Stimulated activated naive CD8-positive, alpha-beta T cell treated with anti-CD3 and anti-CD28 coated beads, Interleukin-15, Interleukin-2, amounts not matched to agents 100 U/mL and 50 U/mL, for 24 hours (primary cell): Measurements from ENCODE around the gene RTN4R.

ENCODE experiments used
- ATAC-seq: fragments of 150-1000 bp; cut with Tn5 transposase; one replicate; pipeline ENCODE4 v1.10.0; 2021
- DNase-seq: peaks from one replicate; pipeline ENCODE4 v3.0.0; 2021

Gene RTN4R

GRCh38 chr22:20241579-20242392 lies 26.3 kb downstream of the RTN4R start:
- DNase-seq (peak; percentile 14), ATAC-seq (no peak)

GRCh38 chr22:20240900-20241299 lies 27.2 kb downstream of the RTN4R start:
- ATAC-seq (no peak), DNase-seq (no peak)

GRCh38 chr22:20240447-20240764 lies 27.7 kb downstream of the RTN4R start:
- ATAC-seq (no peak), DNase-seq (no peak)

- no peak for DNase-seq
- no peak for ATAC-seq
Measured at GRCh38 chr22:20239676-20240446, 28.3 kb downstream of the RTN4R start.

DNA sequence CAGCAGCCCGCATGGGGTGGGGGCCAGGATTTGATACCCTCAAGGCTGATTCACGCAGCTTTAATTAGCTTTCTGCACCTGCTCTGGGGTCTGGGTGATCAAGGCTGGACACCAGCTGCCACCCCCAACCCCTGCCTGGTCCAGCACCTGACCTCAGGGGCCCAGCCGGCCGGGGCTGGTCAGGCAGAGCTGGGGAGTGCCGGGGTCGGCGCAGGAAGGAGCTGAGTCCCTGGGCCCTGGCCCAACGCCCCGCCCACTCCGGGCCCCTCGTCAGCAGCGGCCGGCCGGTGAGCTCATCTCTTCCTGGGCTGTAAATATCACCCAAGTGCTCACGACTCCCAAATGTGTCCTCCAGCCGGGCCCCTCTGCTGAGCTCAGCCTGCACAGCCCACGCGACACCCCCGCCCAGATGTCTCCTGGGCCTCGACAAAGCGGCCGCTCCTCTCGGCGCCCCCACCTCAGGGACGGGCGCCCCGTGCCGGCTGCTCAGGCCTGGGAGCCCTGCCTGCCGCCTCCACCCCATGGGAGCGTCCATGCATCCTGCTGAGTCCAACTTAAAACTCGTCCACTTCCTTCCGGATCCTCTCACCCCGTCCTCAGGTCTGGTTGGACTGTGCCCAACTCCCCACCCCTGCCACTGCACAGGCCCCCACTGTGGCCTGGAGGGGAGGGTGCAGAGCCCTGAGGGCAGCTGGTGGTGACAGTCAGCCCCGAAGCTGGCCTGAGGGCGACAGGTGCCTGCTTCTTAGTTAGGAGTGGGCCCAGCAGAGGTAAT lies 29.0 kb downstream of the RTN4R start:
- DNase-seq: peak; percentile 50

DNA sequence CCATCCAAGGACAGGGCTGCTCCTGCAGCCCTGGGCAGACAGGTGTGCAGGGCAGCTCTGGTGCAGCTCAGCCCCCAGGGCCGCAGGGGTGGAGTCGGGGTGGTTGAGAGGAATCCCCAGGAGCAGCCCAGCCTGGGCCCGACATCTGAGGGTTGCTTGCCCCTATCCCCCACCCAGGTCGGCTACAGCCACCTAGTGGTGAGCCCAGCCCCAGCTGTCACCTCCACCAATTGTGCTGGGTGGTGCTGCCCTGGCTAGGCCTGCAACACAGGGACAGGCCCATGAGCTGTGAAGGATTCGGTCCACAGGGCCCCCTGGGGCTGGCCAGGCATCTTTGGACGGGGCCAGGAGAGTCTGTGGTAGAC lies 29.6 kb downstream of the RTN4R start:
- peak; percentile 81 for ATAC-seq

More for the DNA sequence above, 29.0 kb downstream of the RTN4R start:
- ATAC-seq: peak; percentile 38

GRCh38 chr22:20237480-20238440 lies 30.4 kb downstream of the RTN4R start:
- ATAC-seq (no peak), DNase-seq (no peak)

More for the DNA sequence above, 29.6 kb downstream of the RTN4R start:
- peak; percentile 74 for DNase-seq

DNA sequence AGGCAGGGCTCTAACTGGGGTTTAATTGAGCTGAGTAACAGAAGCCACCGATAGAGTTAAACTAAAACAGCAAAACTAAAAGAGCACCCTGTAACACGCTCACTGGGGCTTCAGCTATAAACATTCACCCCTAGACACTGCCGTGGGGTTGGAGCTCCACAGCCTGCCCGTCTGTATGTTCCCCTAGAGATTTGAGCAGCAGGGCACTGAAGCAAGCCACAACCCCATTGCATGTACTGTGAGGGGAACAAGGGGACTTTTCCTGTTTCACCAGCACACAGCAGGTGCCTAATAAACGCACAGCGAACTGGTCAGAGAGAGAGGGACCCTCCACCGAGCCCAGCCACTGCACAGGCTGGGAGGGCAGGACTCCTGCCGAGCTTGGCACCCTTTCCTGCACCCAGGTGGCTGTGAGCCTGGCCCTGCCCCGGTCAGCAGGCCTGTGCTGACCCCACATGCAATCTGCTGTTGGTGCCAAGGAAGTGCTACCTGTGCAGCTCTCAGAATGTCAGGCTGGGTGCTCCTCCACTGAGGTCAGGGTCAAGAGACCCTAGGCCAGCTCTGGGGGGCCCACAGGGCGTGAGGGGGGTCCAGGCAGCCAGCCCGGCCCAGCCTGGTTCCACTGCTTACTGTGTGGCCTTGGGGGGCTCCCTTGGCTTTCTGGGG lies 31.9 kb downstream of the RTN4R start:
- DNase-seq (no peak), ATAC-seq (no peak)

DNA sequence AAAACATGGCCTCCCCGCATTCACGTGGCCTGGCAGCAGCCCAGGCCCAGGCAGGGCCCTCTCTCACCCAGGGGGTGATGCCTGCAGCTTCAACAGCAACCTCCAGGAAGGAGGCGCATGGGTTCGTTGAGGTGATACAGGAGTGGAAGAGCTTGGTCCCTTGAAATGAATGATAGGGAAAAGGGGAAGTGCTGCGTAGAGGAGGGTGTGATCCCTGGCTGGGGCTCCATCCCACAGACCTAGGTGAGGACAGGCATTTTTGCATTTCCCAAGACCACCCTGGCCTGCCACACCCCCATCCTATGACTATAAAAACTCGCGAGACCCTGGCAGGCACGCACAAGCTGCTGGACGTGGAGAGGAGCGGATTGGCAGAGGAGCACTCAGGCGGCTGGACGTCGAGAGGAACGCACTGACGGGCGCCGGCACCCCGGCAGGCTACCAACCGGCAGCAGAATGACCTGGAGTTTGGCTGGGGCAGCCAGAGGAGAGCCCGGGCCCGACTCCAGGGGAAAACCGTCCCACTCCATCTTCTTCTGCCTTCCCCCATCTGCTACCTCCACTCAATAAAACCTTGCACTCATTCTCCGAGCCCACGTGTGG lies 32.6 kb downstream of the RTN4R start:
- DNase-seq (no peak), ATAC-seq (no peak)

DNA sequence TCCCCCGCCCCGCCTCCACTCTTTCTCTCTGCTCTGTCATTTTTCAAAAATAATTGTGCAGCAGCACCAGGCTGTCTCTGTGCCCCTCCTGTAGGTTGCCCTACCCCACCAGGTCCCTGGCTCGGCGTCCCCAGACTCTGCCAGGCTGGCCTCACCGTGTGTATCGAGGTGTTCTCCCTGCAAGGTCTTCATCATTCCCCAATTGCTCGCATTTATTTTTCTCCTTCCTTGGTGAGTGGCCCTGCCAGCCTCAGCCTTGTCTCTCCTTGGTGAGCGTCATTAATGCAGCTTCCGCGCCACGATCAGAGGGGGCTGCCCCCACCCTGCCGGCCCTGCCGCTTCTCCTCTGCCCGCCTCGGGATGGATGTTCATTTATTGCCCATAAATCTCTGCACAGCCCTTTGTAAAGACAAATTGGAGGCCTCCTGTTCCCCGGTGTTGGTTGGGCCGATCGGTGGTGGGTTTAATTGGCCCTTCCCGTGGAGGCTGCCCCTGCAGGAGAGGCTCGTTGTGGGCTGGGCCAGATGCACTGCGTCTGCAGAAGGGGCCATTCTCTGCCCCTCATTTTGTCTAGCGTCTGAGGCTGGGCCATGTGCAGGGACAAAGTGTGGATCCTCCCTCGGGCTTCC lies 33.2 kb downstream of the RTN4R start:
- ATAC-seq (no peak), DNase-seq (no peak)

- no peak for ATAC-seq
- no peak for DNase-seq
Measured at GRCh38 chr22:20234314-20234682, 33.8 kb downstream of the RTN4R start.

GRCh38 chr22:20233351-20234313 lies 34.5 kb downstream of the RTN4R start:
- no peak for DNase-seq
- ATAC-seq: no peak

GRCh38 chr22:20232781-20233180 lies 35.3 kb downstream of the RTN4R start:
- ATAC-seq: no peak

GRCh38 chr22:20232237-20232598 lies 35.9 kb downstream of the RTN4R start:
- ATAC-seq: no peak
- no peak for DNase-seq

More at GRCh38 chr22:20232781-20233180, 35.3 kb downstream of the RTN4R start:
- DNase-seq: no peak

DNA sequence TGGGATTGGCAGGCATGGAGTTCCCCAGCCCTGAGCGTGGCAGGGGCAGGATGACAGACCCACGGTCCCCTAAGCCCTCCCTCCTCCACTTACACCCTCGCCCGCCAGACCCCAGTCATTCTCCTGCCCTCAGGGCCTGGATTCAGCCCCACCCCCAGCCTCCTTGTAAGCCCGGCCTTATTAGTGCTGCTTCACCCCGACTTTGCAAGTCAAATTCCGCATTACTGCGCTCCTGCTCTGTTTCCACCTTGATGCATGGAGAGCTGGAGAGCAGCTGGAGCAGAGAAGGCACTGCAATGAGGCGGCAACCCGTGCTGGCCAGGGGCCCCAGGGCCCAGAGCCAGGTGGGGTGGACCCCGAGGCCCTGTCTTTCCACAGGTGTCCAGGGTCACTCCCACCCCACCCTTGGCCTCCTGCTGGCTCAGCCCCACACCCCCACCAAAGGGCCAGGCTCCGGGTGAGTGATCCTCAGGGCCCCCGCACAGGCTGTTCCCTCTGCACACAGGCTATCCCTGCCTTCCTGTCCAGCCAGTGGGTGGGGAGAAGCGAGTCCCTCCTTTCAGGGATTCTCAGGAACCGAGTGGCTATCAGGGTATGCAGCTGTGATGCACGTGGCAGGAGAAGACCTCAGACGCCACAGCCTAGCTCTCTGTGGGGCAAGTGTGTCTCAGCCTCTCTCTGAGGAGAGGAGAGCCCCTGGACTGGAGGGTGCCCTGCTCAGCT lies 36.4 kb downstream of the RTN4R start:
- ATAC-seq (no peak), DNase-seq (no peak)

- ATAC-seq (no peak), DNase-seq (no peak)
Measured at GRCh38 chr22:20230777-20231420, 37.2 kb downstream of the RTN4R start.

DNA sequence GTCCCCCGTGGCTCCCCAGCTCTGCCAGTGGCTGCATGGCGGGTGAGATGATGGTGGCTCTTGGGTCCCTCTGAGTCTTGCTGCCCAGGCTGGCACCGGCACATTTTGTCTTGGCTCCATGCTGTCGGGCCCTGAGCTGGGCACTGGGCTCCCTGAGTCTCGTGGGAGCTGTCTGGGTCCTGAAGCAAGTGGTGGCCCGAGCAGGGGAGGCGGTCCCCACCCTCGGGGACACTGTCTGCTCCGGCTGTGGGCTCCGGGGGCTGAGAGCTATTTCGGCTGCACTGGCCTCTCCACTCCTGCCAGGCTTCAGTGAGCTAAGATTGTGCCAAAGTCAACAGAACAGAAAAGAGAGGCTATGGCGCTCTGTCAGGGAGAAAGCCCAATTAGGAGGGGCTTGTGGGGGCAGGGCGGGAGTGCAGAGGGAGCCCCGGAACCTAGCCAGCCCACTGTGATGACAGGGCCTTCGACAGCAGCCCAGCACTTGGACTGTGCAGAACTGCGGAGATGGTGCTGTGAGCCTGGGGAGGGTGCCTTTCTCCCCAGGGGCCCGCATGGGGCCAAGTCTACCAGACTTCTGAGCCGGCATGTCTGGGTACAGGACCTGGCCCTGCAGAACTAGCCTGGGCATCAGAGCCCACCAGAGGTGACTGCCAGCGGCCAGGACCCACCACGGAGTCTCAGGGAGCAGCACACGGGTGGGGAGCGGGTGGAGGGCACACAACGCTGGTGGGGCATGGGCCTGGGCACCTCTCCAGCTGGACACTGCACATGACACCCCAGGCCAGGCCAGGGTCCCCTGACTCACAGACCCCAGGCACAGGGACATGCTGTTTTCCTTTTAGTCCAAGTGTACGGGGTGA lies 38.0 kb downstream of the RTN4R start:
- ATAC-seq (no peak), DNase-seq (no peak)
